ENCODE measurements around the gene RAD9A. TPM values are rescaled to one million over a fixed set of nuclear protein-coding genes. Genes with fewer than 3 reads are reported as not detected.
A peak's percentile ranks its signal among the peaks of the same experiment; 100 is the strongest.

RAD9A gene
- polyA plus RNA-seq, 1 of the 3 experiments (the other 2 are of a cell fraction): 22.3 TPM

- DNase-seq: no peak
- H3K4me1 ChIP-seq (ENCODE audit: control insufficient read depth in 1 of 2, insufficient read depth in 2 of 2, low read depth in 1 of 2, low read length in 1 of 2): peaks cover 23 to 39% of the 10 kb centered on the region in 2 experiments; a peak in 3 of 4 replicates
- CTCF ChIA-PET: interaction anchor here (0.7 to 19.7 kb wide), 9 partner anchors 9 to 107 kb away, joined by 3 to 955 read pairs (median 6); partner anchors contain the start of gene POLD4
Measured at GRCh38 chr11:67369801-67370284, 21.9 kb upstream of the RAD9A start.

DNA sequence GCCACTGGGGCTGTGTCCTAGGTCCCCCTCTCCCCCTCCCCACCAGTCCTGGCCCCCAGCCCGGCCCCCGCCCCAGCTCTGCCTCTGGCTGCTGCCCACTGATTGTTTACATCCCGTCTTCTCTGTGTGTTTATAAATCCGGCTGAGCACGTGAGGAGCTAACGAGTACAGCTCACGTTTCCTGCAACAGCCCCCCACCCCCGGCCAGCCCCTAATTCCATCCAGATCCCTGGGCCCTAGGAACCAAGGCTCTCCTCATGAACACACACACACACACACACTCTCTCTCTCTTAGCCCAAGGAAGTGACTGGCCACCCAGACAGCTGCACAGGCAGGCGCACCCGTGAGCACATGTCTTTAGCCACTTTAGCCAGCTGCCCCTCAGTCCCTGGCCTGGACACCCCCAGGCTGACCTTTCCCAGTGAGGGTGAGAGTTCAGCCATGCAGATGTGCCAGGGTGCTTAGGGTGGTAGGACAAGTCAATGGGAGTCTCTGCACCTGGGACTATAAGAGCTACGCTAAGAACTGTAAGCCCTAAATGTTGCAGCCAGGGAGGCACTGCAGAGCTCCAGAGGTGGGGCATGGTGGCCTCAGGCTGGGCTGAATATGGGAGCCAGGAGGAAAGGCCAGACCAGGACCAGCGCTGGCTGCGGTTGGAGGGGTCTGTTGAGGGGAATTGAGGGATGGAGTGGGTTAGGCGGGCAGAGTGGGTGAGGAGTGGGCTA, 21.3 kb upstream of the RAD9A start:
- H3K27ac ChIP-seq (ENCODE audit: low read depth in 2 of 2, low read length in 1 of 2): no peak overlapping the region
- H3K36me3 ChIP-seq (replicated peaks in 1 of 2; ENCODE audit: control insufficient read depth in 1 of 2, insufficient read depth in 2 of 2, low read length in 1 of 2): peaks cover 0 to 2% of the 10 kb centered on the region in 2 experiments
- H3K27me3 ChIP-seq (ENCODE audit: insufficient read depth): no peaks in the 10 kb centered on the region
- H3K9me3 ChIP-seq: no peaks in the 10 kb centered on the region
- ChIA-PET CTCF (interaction anchor here (0.7 to 19.7 kb wide), 9 partner anchors 8 to 109 kb away, joined by 3 to 955 read pairs (median 6); partner anchors contain the start of genes POLD4 and RAD9A), POLR2A (interaction anchor here (1.6 kb wide), 1 partner anchor 17 kb away, joined by 5 read pairs; the partner anchor contains the start of gene POLD4)
- peaks cover 61% of the 10 kb centered on the region for H4K20me1 ChIP-seq (ENCODE audit: insufficient read depth)
- no peak overlapping the region for H3K9ac ChIP-seq
- peaks cover 26 to 40% of the 10 kb centered on the region in 2 experiments; a peak in 3 of 4 replicates for H3K4me1 ChIP-seq (ENCODE audit: control insufficient read depth in 1 of 2, insufficient read depth in 2 of 2, low read depth in 1 of 2, low read length in 1 of 2)
- no peaks in the 10 kb centered on the region for H3K9me2 ChIP-seq
- no peak for DNase-seq
- H3K79me2 ChIP-seq (ENCODE audit: insufficient read depth): peaks cover 73% of the 10 kb centered on the region
- H3K4me2 ChIP-seq: peak overlapping the region; percentile 77
- peak overlapping the region in 1 of 2 experiments; percentile 9; a peak in 1 of 4 replicates for H3K4me3 ChIP-seq (ENCODE audit: low read depth in 2 of 2, low read length in 1 of 2)
- no peak overlapping the region for H2AFZ ChIP-seq (ENCODE audit: low read depth)
- peaks cover 10% of the 10 kb centered on the region for H3F3A ChIP-seq (replicated peaks; ENCODE audit: insufficient read depth)
- 72% methylated on average over 8 of the region's 14 CpGs for WGBS (ENCODE audit: low lambda C conversion rate)
- no peak for TF ChIP-seq FOSL2 (IDR thresholded peaks at IDR 0.05; ENCODE audit: borderline replicate concordance, low read depth)
- no peak for TF ChIP-seq POLR2AphosphoS5 (IDR thresholded peaks at IDR 0.05; ENCODE audit: low read depth, low read length)
- TF ChIP-seq SIN3A (IDR thresholded peaks at IDR 0.05; ENCODE audit: borderline replicate concordance, low read depth, low read length): no peak
- TF ChIP-seq, protein P1, sequence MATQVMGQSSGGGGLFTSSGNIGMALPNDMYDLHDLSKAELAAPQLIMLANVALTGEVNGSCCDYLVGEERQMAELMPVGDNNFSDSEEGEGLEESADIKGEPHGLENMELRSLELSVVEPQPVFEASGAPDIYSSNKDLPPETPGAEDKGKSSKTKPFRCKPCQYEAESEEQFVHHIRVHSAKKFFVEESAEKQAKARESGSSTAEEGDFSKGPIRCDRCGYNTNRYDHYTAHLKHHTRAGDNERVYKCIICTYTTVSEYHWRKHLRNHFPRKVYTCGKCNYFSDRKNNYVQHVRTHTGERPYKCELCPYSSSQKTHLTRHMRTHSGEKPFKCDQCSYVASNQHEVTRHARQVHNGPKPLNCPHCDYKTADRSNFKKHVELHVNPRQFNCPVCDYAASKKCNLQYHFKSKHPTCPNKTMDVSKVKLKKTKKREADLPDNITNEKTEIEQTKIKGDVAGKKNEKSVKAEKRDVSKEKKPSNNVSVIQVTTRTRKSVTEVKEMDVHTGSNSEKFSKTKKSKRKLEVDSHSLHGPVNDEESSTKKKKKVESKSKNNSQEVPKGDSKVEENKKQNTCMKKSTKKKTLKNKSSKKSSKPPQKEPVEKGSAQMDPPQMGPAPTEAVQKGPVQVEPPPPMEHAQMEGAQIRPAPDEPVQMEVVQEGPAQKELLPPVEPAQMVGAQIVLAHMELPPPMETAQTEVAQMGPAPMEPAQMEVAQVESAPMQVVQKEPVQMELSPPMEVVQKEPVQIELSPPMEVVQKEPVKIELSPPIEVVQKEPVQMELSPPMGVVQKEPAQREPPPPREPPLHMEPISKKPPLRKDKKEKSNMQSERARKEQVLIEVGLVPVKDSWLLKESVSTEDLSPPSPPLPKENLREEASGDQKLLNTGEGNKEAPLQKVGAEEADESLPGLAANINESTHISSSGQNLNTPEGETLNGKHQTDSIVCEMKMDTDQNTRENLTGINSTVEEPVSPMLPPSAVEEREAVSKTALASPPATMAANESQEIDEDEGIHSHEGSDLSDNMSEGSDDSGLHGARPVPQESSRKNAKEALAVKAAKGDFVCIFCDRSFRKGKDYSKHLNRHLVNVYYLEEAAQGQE (IDR thresholded peaks at IDR 0.05; ENCODE audit: low read depth, low read length): no peak
- no peak for TF ChIP-seq JUND (IDR thresholded peaks at IDR 0.05)
- no peak for TF ChIP-seq FOXJ3 (CRISPR knock-in tag; IDR thresholded peaks at IDR 0.05)
- no peak for TF ChIP-seq MAX (IDR thresholded peaks at IDR 0.05; ENCODE audit: low read depth)
- no peak for TF ChIP-seq RAD21 (IDR thresholded peaks at IDR 0.05; ENCODE audit: low read length)
- TF ChIP-seq SMC3 (IDR thresholded peaks at IDR 0.05; ENCODE audit: low read depth, low read length): no peak
- TF ChIP-seq CHD2 (IDR thresholded peaks at IDR 0.05; ENCODE audit: low read length, partially characterized antibody): no peak

More at GRCh38 chr11:67369801-67370284, 21.9 kb upstream of the RAD9A start:
- Histone ChIP-seq H3K79me2 (ENCODE audit: insufficient read depth) (peaks cover 78% of the 10 kb centered on the region), H3F3A (replicated peaks; ENCODE audit: insufficient read depth) (peaks cover 10% of the 10 kb centered on the region), H3K9me2 (no peaks in the 10 kb centered on the region), H3K4me2 (peak overlapping the region; percentile 38; the same call in 1 of the 2 replicates), H3K27me3 (ENCODE audit: insufficient read depth) (no peaks in the 10 kb centered on the region), H3K27ac (ENCODE audit: low read depth in 2 of 2, low read length in 1 of 2) (no peak overlapping the region), H3K4me3 (ENCODE audit: low read depth in 2 of 2, low read length in 1 of 2) (no peak overlapping the region), H3K36me3 (replicated peaks in 1 of 2; ENCODE audit: control insufficient read depth in 1 of 2, insufficient read depth in 2 of 2, low read length in 1 of 2) (peaks cover 0 to 7% of the 10 kb centered on the region in 2 experiments), H3K9ac (no peak overlapping the region), H2AFZ (ENCODE audit: low read depth) (no peak overlapping the region), H3K9me3 (no peaks in the 10 kb centered on the region), H4K20me1 (ENCODE audit: insufficient read depth) (peaks cover 67% of the 10 kb centered on the region)
- TF ChIP-seq CHD2 (IDR thresholded peaks at IDR 0.05; ENCODE audit: low read length, partially characterized antibody) (no peak), GABPA (IDR thresholded peaks at IDR 0.05; ENCODE audit: low read depth) (no peak), MXI1 (IDR thresholded peaks at IDR 0.05; ENCODE audit: low read depth, low read length) (no peak), TEAD4 (IDR thresholded peaks at IDR 0.05; ENCODE audit: borderline replicate concordance, insufficient read depth) (no peak), RCOR1 (IDR thresholded peaks at IDR 0.05; ENCODE audit: low read length) (no peak), POLR2AphosphoS5 (IDR thresholded peaks at IDR 0.05; ENCODE audit: low read depth, low read length) (no peak), YY1 (IDR thresholded peaks at IDR 0.05; ENCODE audit: low read depth) (no peak), NRF1 (IDR thresholded peaks at IDR 0.05; ENCODE audit: low read depth, low read length) (no peak), JUND (IDR thresholded peaks at IDR 0.05) (no peak), SIN3A (IDR thresholded peaks at IDR 0.05; ENCODE audit: borderline replicate concordance, low read depth, low read length) (no peak), EP300 (IDR thresholded peaks at IDR 0.05; ENCODE audit: borderline replicate concordance in 1 of 2, low read depth in 1 of 2, low read length in 1 of 2) (no peak), FOSL2 (IDR thresholded peaks at IDR 0.05; ENCODE audit: borderline replicate concordance, low read depth) (no peak), GATA2 (CRISPR knock-in tag; IDR thresholded peaks at IDR 0.05) (no peak), RAD21 (IDR thresholded peaks at IDR 0.05; ENCODE audit: low read length) (no peak)
- TF ChIP-seq, protein P2, sequence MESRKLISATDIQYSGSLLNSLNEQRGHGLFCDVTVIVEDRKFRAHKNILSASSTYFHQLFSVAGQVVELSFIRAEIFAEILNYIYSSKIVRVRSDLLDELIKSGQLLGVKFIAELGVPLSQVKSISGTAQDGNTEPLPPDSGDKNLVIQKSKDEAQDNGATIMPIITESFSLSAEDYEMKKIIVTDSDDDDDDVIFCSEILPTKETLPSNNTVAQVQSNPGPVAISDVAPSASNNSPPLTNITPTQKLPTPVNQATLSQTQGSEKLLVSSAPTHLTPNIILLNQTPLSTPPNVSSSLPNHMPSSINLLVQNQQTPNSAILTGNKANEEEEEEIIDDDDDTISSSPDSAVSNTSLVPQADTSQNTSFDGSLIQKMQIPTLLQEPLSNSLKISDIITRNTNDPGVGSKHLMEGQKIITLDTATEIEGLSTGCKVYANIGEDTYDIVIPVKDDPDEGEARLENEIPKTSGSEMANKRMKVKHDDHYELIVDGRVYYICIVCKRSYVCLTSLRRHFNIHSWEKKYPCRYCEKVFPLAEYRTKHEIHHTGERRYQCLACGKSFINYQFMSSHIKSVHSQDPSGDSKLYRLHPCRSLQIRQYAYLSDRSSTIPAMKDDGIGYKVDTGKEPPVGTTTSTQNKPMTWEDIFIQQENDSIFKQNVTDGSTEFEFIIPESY (IDR thresholded peaks at IDR 0.05; ENCODE audit: borderline replicate concordance, low read depth): no peak
- TF ChIP-seq, protein P3, sequence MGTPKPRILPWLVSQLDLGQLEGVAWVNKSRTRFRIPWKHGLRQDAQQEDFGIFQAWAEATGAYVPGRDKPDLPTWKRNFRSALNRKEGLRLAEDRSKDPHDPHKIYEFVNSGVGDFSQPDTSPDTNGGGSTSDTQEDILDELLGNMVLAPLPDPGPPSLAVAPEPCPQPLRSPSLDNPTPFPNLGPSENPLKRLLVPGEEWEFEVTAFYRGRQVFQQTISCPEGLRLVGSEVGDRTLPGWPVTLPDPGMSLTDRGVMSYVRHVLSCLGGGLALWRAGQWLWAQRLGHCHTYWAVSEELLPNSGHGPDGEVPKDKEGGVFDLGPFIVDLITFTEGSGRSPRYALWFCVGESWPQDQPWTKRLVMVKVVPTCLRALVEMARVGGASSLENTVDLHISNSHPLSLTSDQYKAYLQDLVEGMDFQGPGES (IDR thresholded peaks at IDR 0.05; ENCODE audit: low read depth, low read length): no peak
- 76% methylated on average over 11 of the region's 12 CpGs for WGBS (ENCODE audit: low lambda C conversion rate)
- POLR2A ChIA-PET: interaction anchor here (1.6 kb wide), 1 partner anchor 17 kb away, joined by 5 read pairs; the partner anchor contains the start of gene POLD4
